H1 (cell line): Measurements from ENCODE around the gene TCHP.

ENCODE experiments used
- BCL11A ChIP-seq, 2 experiments: IDR thresholded peaks; one replicate each; pipeline ENCODE4 v1.6.1; 2011; ENCODE audit warnings: low read depth in 2 of 2, low read length in 2 of 2, mild to moderate bottlenecking in 2 of 2
- CTCF ChIP-seq, 3 experiments: IDR thresholded peaks; 1 replicate in 2 of 3; 2 replicates in 1 of 3; pipeline versions ENCODE4 v1.5.1 to v1.6.1; 2011; ENCODE audit warnings: low read length in 3 of 3, mild to moderate bottlenecking in 3 of 3, inconsistent platforms in 2 of 3, low read depth in 1 of 3, moderate library complexity in 1 of 3; ENCODE audit not compliant: insufficient read depth in 1 of 3; ENCODE audit errors: control extremely low read depth in 1 of 3
- EP300 ChIP-seq, 2 experiments: IDR thresholded peaks; 1 replicate in 1 of 2; 2 replicates in 1 of 2; pipeline ENCODE4 v1.6.1; 2011 to 2012; ENCODE audit warnings: low read depth in 2 of 2, low read length in 2 of 2, mild to moderate bottlenecking in 2 of 2, borderline replicate concordance in 1 of 2, inconsistent platforms in 1 of 2, moderate library complexity in 1 of 2
- EZH2 ChIP-seq: fragments of 200-600 bp; sonication (generic); IDR thresholded peaks from 2 replicates; pipeline ENCODE4 v1.7.1; 2012; ENCODE audit warnings: low read depth, mild to moderate bottlenecking, moderate library complexity, low read length, inconsistent platforms; ENCODE audit not compliant: severe bottlenecking
- JUN ChIP-seq: IDR thresholded peaks from 2 replicates; pipeline ENCODE4 v1.6.1; 2011; ENCODE audit warnings: low read depth, mild to moderate bottlenecking, improper control_type of control experiment, low read length
- KDM1A ChIP-seq: fragments of 200-600, 300-600 bp; sonication (generic); IDR thresholded peaks from 2 replicates; pipeline ENCODE4 v1.7.1; 2016; ENCODE audit warnings: mild to moderate bottlenecking, low read length, borderline replicate concordance
- MAFK ChIP-seq: IDR thresholded peaks from 2 replicates; pipeline ENCODE4 v1.6.1; 2012; ENCODE audit warnings: low read depth, mild to moderate bottlenecking, improper control_type of control experiment, low read length
- POLR2A ChIP-seq, 2 experiments: IDR thresholded peaks; 1 replicate in 1 of 2; 2 replicates in 1 of 2; pipeline ENCODE4 v1.6.1; 2011; ENCODE audit warnings: low read depth in 2 of 2, low read length in 2 of 2, mild to moderate bottlenecking in 2 of 2; ENCODE audit errors: control extremely low read depth in 1 of 2
- RAD21 ChIP-seq, 2 experiments: IDR thresholded peaks in 1 of 2; conservative IDR thresholded peaks in 1 of 2; 2 replicates each; pipeline ENCODE4 v1.6.1; 2011; ENCODE audit warnings: low read depth in 2 of 2, low read length in 2 of 2, improper control_type of control experiment in 1 of 2, inconsistent platforms in 1 of 2, mild to moderate bottlenecking in 1 of 2, moderate library complexity in 1 of 2
- RXRA ChIP-seq: IDR thresholded peaks from 2 replicates; pipeline ENCODE4 v1.6.1; 2011; ENCODE audit warnings: low read depth, mild to moderate bottlenecking, low read length, moderate library complexity; ENCODE audit not compliant: insufficient read depth
- TCF12 ChIP-seq: IDR thresholded peaks from 2 replicates; pipeline ENCODE4 v1.6.1; 2011; ENCODE audit warnings: low read depth, mild to moderate bottlenecking, low read length
- USF2 ChIP-seq: IDR thresholded peaks from 2 replicates; pipeline ENCODE4 v1.6.1; 2011; ENCODE audit warnings: low read length, improper control_type of control experiment
- YY1 ChIP-seq: IDR thresholded peaks from 2 replicates; pipeline ENCODE4 v1.6.1; 2011; ENCODE audit warnings: low read depth, mild to moderate bottlenecking, low read length
- ZNF274 ChIP-seq: IDR thresholded peaks from 2 replicates; pipeline ENCODE4 v1.7.0; 2012; ENCODE audit warnings: low read length, borderline replicate concordance; ENCODE audit errors: extremely low read depth

- no peak for TF ChIP-seq CTCF (IDR thresholded peaks at IDR 0.05; ENCODE audit: control extremely low read depth in 1 of 3, insufficient read depth in 1 of 3, low read depth in 1 of 3, low read length in 3 of 3)
- no peak for TF ChIP-seq USF2
- no peak for TF ChIP-seq RXRA
- no peak for TF ChIP-seq EZH2
- no peak for TF ChIP-seq ZNF274
- TF ChIP-seq EP300 (IDR thresholded peaks at IDR 0.05; ENCODE audit: borderline replicate concordance in 1 of 2, low read depth in 2 of 2, low read length in 2 of 2) = no peak
- TF ChIP-seq TCF12 = no peak
- no peak for TF ChIP-seq BCL11A (IDR thresholded peaks at IDR 0.05; ENCODE audit: low read depth in 2 of 2, low read length in 2 of 2)
- TF ChIP-seq KDM1A = no peak
- TF ChIP-seq YY1 = no peak
- no peak for TF ChIP-seq MAFK
- no peak for TF ChIP-seq JUN
- TF ChIP-seq POLR2A (IDR thresholded peaks at IDR 0.05; ENCODE audit: control extremely low read depth in 1 of 2, low read depth in 2 of 2, low read length in 2 of 2) = no peak
- no peak for TF ChIP-seq RAD21 (IDR thresholded peaks at IDR 0.05 in 1 of 2, conservative IDR thresholded peaks at IDR 0.05 in 1 of 2; ENCODE audit: low read depth in 2 of 2, low read length in 2 of 2)
Observed at GRCh38 chr12:109921982-109922381, 21.9 kb downstream of the TCHP start.
